22Rv1 (cell line): Measurements from ENCODE around the gene CKLF.

Source experiments
- CTCF ChIP-seq: fragments of 450-650 bp; IDR thresholded peaks from 2 replicates; pipeline ENCODE4 v1.5.1; 2017; ENCODE audit warnings: mild to moderate bottlenecking
- ZFX ChIP-seq: fragments of 450-650 bp; IDR thresholded peaks from 2 replicates; pipeline ENCODE4 v1.6.1; 2017; ENCODE audit warnings: antibody characterized with exemption, borderline replicate concordance

DNA sequence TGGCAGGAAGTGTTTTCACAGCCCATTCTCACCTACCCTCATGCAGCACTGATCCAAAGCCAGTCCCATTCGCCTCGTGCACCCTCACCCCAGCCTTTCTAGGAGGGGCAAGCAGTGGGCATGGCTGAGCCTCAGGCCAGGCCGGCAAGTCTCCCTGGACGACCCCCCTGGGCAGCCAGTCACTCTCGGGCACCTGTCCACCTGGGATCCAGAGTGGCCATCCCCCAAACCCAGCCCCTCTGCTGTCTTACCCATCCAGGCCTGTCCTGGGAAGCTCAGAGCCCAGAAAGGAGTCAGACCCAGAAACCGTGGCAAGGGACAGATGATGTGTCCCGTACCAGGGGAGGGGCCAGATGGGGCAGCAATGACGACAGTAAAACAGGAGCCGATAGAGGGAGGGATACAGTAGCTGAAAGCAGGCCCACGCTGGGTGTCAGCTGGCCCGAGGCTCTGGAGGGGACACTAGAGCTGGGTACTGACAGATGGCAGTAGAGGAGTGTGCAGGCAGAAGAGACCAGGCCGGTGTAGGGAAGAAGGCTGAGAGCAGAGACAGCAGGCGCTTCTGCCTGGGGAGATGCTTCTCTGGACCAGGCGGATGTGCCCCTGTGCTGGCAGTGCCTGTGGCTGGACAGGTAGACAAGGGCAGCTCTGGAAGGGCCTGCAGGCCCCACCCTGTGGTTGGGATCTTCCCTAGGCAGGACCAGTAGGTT, 57.9 kb downstream of the CKLF start:
- TF ChIP-seq CTCF (no peak), ZFX (no peak)
